CD4-positive, alpha-beta T cell treated with Interleukin-6 at 100 ng/mL for 8 hours (primary cell): ENCODE measurements around the gene YBX1.

Source experiments
- DNase-seq: peaks from one replicate; pipeline ENCODE4 v3.0.0-alpha.2; 2020; ENCODE audit warnings: mixed read lengths, low spot score

YBX1 gene

GRCh38 chr1:42735056-42735455, 52.8 kb downstream of the YBX1 start:
- no peak for DNase-seq

GRCh38 chr1:42735477-42736105, 53.4 kb downstream of the YBX1 start:
- no peak for DNase-seq

GRCh38 chr1:42736152-42736551, 53.9 kb downstream of the YBX1 start:
- DNase-seq, result no peak

- no peak for DNase-seq
Observed at GRCh38 chr1:42736571-42737200, 54.5 kb downstream of the YBX1 start.

- no peak for DNase-seq
Observed at GRCh38 chr1:42737257-42737656, 55.0 kb downstream of the YBX1 start.

GRCh38 chr1:42737986-42738677, 55.9 kb downstream of the YBX1 start:
- DNase-seq, result no peak

GRCh38 chr1:42738678-42739226, 56.5 kb downstream of the YBX1 start:
- no peak for DNase-seq

- no peak for DNase-seq
Observed at GRCh38 chr1:42739753-42740700, 57.8 kb downstream of the YBX1 start, which contains the start of gene CLDN19. Gene CLDN19 (minus strand): TSS chr1:42740236. CDS start chr1:42740063, 173 bp downstream.

- DNase-seq, result no peak
Observed at GRCh38 chr1:42740851-42741580, 58.8 kb downstream of the YBX1 start.

- DNase-seq, result no peak
Observed at GRCh38 chr1:42741706-42742105, 59.5 kb downstream of the YBX1 start.

- no peak for DNase-seq
Observed at GRCh38 chr1:42742141-42742540, 59.9 kb downstream of the YBX1 start.

- no peak for DNase-seq
Observed at GRCh38 chr1:42742617-42743316, 60.5 kb downstream of the YBX1 start.

- DNase-seq, result no peak
Observed at GRCh38 chr1:42743317-42744147, 61.3 kb downstream of the YBX1 start.

GRCh38 chr1:42744148-42744413, 61.9 kb downstream of the YBX1 start:
- DNase-seq, result no peak

GRCh38 chr1:42745851-42746250, 63.6 kb downstream of the YBX1 start:
- DNase-seq, result no peak

- no peak for DNase-seq
Observed at GRCh38 chr1:42746436-42747105, 64.4 kb downstream of the YBX1 start.

- peak; percentile 27 for DNase-seq
Observed at GRCh38 chr1:42747125-42747524, 64.9 kb downstream of the YBX1 start.

GRCh38 chr1:42748021-42748420, 65.8 kb downstream of the YBX1 start:
- DNase-seq, result no peak
